Mucosa of stomach (tissue), 1 donor: ENCODE results near the gene ATG5.
"Not testable (repeated sequence)": the region's sequence is repeated elsewhere in the genome, so short reads cannot be mapped to it uniquely, and the experiment has no call there.

Source experiments
- H3K27me3 ChIP-seq: one replicate; pipeline ENCODE4 v1.7.0; 2013; ENCODE audit warnings: mild to moderate bottlenecking, low read length; ENCODE audit not compliant: control insufficient read depth, insufficient read depth
- H3K36me3 ChIP-seq: one replicate; pipeline ENCODE4 v1.7.0; 2013; ENCODE audit warnings: low read length; ENCODE audit not compliant: control insufficient read depth, insufficient read depth
- H3K4me1 ChIP-seq: one replicate; pipeline ENCODE4 v1.7.0; 2013; ENCODE audit warnings: mild to moderate bottlenecking, low read length; ENCODE audit not compliant: control insufficient read depth, insufficient read depth
- H3K4me3 ChIP-seq: one replicate; pipeline ENCODE4 v1.7.0; 2013; ENCODE audit warnings: low read length
- H3K9ac ChIP-seq: one replicate; pipeline ENCODE4 v1.7.0; 2013; ENCODE audit warnings: mild to moderate bottlenecking, low read length, moderate library complexity
- H3K9me3 ChIP-seq: one replicate; pipeline ENCODE4 v1.7.0; 2013; ENCODE audit warnings: mild to moderate bottlenecking, low read length, moderate library complexity; ENCODE audit not compliant: control insufficient read depth
- donor health status: Pancreatic carcinoma.

The ATG5 gene

DNA sequence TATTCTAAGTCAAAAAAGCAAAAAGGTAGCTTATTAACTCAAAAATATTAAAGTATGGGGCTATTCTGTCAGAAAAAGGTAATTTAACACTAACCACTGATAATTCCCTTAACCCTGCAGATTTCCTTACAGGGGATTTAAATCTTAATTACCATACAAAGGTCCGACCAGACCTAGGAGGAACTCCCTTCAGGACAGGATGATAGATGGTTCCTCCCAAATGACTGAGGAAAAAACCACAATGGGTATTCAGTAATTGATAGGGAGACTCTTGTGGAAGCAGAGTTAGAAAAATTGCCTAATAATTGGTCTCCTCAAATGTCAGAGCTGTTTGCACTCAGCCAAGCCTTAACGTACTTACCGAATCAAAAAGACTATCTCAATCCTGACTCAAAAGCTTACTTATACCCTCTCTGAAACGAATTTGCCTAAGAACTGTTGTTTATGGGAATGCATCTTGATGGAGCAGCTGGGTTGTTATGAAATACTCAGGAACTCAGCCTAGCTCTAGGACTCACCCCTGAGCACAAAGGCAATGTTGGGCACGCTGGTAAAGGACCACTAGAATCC lies 95.6 kb downstream of the ATG5 start:
- H3K27me3 ChIP-seq, H3K36me3 ChIP-seq, H3K4me1 ChIP-seq, H3K4me3 ChIP-seq, H3K9ac ChIP-seq, H3K9me3 ChIP-seq: not testable (repeated sequence)

GRCh38 chr6:106227612-106228507 lies 97.7 kb downstream of the ATG5 start:
- Histone ChIP-seq H3K9me3 (no peaks in the 10 kb centered on the region), H3K4me3 (no peak overlapping the region), H3K27me3 (no peaks in the 10 kb centered on the region), H3K4me1 (peaks cover 6% of the 10 kb centered on the region), H3K9ac (no peak overlapping the region), H3K36me3 (no peaks in the 10 kb centered on the region)

DNA sequence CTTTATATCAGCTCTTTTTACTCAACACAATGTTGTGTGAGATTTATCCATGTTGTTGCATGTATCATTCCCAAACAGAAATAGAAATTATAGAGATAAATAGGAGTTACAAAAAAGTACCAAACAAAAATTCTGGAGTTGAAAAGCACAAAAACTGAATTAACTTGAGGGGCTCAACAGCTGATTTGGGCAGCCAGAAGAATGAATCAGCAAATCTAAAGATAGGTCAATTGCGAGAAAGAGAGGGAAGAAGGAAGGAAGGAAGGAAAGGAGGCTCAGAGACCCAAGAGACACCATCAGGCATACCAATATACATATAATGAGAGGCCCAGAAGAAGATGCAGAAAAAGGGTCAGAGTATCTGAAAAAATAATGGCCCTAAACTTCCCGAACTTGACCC lies 98.9 kb downstream of the ATG5 start:
- no peak overlapping the region for H3K4me3 ChIP-seq
- no peaks in the 10 kb centered on the region for H3K9me3 ChIP-seq
- H3K4me1 ChIP-seq, result peaks cover 6% of the 10 kb centered on the region
- H3K9ac ChIP-seq, result no peak overlapping the region
- no peaks in the 10 kb centered on the region for H3K36me3 ChIP-seq
- H3K27me3 ChIP-seq, result no peaks in the 10 kb centered on the region

DNA sequence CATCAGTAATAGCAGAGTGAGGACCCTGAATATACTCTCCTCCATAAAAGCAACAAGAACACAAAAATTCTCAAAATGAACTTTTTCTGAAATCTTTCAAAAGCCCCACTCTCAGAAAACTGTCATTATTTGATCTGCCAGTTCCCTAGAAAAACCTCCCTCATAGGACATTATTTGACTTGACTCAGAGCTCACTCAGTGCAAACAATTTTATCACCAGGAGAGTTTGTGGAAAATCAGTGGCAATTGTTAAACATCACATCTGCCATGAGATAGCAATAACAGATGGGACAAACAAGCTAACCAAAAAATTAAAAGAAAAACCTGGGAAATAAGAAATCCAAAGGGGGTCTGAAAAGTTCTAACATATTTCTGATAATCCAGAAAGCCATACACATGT lies 100.0 kb downstream of the ATG5 start:
- Histone ChIP-seq H3K9me3 (no peaks in the 10 kb centered on the region), H3K27me3 (no peaks in the 10 kb centered on the region), H3K36me3 (no peaks in the 10 kb centered on the region), H3K4me3 (no peak overlapping the region), H3K4me1 (peaks cover 6% of the 10 kb centered on the region), H3K9ac (no peak overlapping the region)

- no peaks in the 10 kb centered on the region for H3K36me3 ChIP-seq
- H3K9me3 ChIP-seq, result no peaks in the 10 kb centered on the region
- no peak overlapping the region for H3K9ac ChIP-seq
- no peak overlapping the region for H3K4me3 ChIP-seq
- no peaks in the 10 kb centered on the region for H3K27me3 ChIP-seq
- H3K4me1 ChIP-seq, result peaks cover 6% of the 10 kb centered on the region
Measured at GRCh38 chr6:106223300-106223930, 102.1 kb downstream of the ATG5 start.

DNA sequence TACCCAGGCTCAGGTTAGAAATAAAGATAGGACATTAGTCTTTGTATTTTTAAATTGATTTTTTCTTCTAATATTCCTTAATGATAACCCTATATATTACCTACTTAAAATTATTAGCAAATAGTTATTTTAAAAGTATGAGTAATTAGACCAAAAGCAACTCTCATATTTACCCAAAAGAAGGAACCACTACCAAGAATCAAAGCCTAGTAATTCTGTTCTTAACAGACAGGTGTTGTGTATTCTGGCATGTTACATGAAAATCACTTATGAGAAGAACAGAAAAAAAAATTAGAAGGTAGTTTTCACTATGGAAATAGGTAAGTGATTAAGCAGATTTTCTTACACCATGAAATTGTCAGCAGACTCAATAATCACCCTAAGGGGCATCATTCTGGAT lies 105.1 kb downstream of the ATG5 start:
- peaks cover under 1% of the 10 kb centered on the region for H3K4me1 ChIP-seq
- H3K36me3 ChIP-seq, result no peaks in the 10 kb centered on the region
- no peaks in the 10 kb centered on the region for H3K9me3 ChIP-seq
- H3K27me3 ChIP-seq, result no peaks in the 10 kb centered on the region
- H3K9ac ChIP-seq, result no peak overlapping the region
- H3K4me3 ChIP-seq, result no peak overlapping the region

DNA sequence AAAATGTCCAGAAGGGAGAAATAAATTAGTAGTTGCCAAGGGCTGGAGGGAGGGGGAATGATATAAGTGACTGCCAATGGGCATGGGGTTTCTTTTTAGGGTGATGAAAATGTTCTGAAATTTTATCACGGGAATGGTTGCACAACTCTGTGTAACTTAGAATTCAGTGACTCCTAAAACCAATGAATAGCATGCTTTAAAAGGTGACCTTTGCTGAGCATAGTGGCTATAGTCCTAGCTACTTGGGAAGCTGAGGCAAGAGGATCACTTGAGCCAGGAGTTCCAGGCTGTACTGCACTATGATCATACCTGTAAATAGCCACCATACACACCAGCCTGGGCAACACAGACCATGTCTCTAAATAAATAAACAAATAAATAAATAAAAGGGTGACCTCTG lies 109.0 kb downstream of the ATG5 start:
- no peak overlapping the region for H3K4me3 ChIP-seq
- H3K27me3 ChIP-seq, result no peaks in the 10 kb centered on the region
- no peak overlapping the region for H3K9ac ChIP-seq
- H3K9me3 ChIP-seq, result no peaks in the 10 kb centered on the region
- no peaks in the 10 kb centered on the region for H3K4me1 ChIP-seq
- H3K36me3 ChIP-seq, result no peaks in the 10 kb centered on the region

GRCh38 chr6:106215608-106216007 lies 110.0 kb downstream of the ATG5 start:
- Histone ChIP-seq H3K36me3 (no peaks in the 10 kb centered on the region), H3K4me3 (no peak overlapping the region), H3K9me3 (no peaks in the 10 kb centered on the region), H3K4me1 (no peaks in the 10 kb centered on the region), H3K27me3 (no peaks in the 10 kb centered on the region), H3K9ac (no peak overlapping the region)

- Histone ChIP-seq H3K4me3 (no peak overlapping the region), H3K9ac (no peak overlapping the region)
Measured at GRCh38 chr6:106214531-106214930, 111.0 kb downstream of the ATG5 start.

GRCh38 chr6:106213660-106214289 lies 111.8 kb downstream of the ATG5 start:
- no peaks in the 10 kb centered on the region for H3K4me1 ChIP-seq
- no peaks in the 10 kb centered on the region for H3K36me3 ChIP-seq
- no peaks in the 10 kb centered on the region for H3K9me3 ChIP-seq
- no peaks in the 10 kb centered on the region for H3K27me3 ChIP-seq
- H3K9ac ChIP-seq, result no peak overlapping the region
- H3K4me3 ChIP-seq, result no peak overlapping the region

More at GRCh38 chr6:106214531-106214930, 111.0 kb downstream of the ATG5 start:
- no peaks in the 10 kb centered on the region for H3K36me3 ChIP-seq
- no peaks in the 10 kb centered on the region for H3K4me1 ChIP-seq
- H3K9me3 ChIP-seq, result no peaks in the 10 kb centered on the region
- H3K27me3 ChIP-seq, result no peaks in the 10 kb centered on the region

DNA sequence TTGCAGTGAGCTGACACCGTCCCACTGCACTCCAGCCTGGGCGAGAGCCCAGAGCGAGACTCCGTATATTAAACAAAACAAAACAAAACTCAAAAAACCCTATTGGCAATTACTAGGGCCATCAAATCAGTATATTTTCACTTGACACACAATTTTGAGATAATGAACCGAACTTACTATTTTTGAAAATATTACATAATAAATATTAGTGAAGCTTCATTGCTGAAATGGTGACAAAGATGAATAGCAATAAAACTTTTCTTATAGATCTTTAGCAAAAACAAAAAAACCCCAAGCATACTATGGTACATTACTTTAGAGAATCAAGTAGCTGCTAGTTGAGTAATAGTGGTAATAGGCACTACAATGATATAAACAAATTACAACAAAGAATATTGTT lies 113.0 kb downstream of the ATG5 start:
- Histone ChIP-seq H3K36me3 (no peaks in the 10 kb centered on the region), H3K4me1 (no peaks in the 10 kb centered on the region), H3K9me3 (no peaks in the 10 kb centered on the region), H3K27me3 (no peaks in the 10 kb centered on the region), H3K4me3 (no peak overlapping the region), H3K9ac (no peak overlapping the region)

- no peak overlapping the region for H3K4me3 ChIP-seq
- H3K27me3 ChIP-seq, result no peaks in the 10 kb centered on the region
- no peaks in the 10 kb centered on the region for H3K9me3 ChIP-seq
- no peaks in the 10 kb centered on the region for H3K36me3 ChIP-seq
- H3K9ac ChIP-seq, result no peak overlapping the region
- no peaks in the 10 kb centered on the region for H3K4me1 ChIP-seq
Measured at GRCh38 chr6:106206905-106207304, 118.7 kb downstream of the ATG5 start.
